PFSK-1 (cell line): ENCODE measurements around the gene LIME1.
A peak's percentile ranks its signal among the peaks of the same experiment; 100 is the strongest.

Experiments
- FOXP2 ChIP-seq: optimal IDR thresholded peaks from 2 replicates; pipeline ENCODE3; 2011; ENCODE audit warnings: borderline replicate concordance, control low read depth, inconsistent platforms; ENCODE audit not compliant: insufficient read depth; ENCODE audit errors: extremely low read length, extremely low read depth
- POLR2AphosphoS5 ChIP-seq: IDR thresholded peaks from 2 replicates; pipeline ENCODE4 v1.6.1; 2012; ENCODE audit warnings: low read depth, mild to moderate bottlenecking, control low read depth, low read length, moderate library complexity
- SIN3A ChIP-seq: IDR thresholded peaks from 2 replicates; pipeline ENCODE4 v1.6.1; 2012; ENCODE audit warnings: mild to moderate bottlenecking, low read length, moderate library complexity, borderline replicate concordance; ENCODE audit not compliant: insufficient read depth
- TAF1 ChIP-seq: IDR thresholded peaks from 2 replicates; pipeline ENCODE4 v1.6.1; 2012; ENCODE audit warnings: low read length, control low read depth, borderline replicate concordance; ENCODE audit not compliant: insufficient read depth
- TF ChIP-seq, protein P1 (sequence below), 2 experiments: IDR thresholded peaks; 2 replicates each; pipeline versions ENCODE4 v1.6.1 to v1.8.0; 2011 to 2012; ENCODE audit warnings: low read depth in 2 of 2, low read length in 2 of 2, control low read depth in 1 of 2, inconsistent platforms in 1 of 2, mild to moderate bottlenecking in 1 of 2, moderate library complexity in 1 of 2; ENCODE audit not compliant: insufficient read depth in 1 of 2

LIME1 gene

DNA sequence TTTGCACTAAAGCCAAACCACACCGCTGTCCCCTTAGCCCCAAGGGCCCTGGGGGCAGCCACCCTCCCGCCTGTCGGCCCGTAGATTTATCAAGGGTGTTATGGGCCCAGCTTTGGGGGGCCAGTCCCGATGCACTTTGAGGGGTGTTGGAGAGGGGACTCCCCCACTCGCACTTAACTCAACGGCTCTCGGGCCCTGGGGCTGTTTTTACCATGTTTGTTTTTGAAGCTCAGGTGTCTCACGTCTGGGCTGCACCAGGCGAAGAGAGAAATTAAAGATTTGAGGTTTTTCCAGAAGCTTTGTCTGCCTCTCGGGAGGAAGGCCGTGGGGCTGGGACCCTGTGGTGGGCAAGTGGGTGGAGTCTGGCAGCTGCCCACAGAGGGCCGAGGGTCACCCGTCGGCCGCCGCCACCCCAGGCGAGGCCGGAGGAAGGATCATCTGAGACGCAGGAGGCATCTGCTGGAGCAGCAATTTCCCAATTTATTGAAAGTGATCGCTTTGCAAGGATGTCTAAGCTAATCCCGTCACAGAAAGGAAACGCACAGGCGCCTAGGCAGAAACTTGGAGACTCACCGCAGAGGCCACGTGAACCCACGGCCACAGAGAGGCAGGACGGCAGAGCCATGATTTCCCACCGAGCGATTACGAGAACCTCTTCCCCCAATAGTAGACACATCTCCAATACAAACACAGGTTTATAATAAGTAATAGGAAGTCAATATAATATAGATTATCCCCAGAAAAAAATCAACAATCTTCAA, 6.9 kb downstream of the LIME1 start:
- TF ChIP-seq FOXP2, result no peak
- TF ChIP-seq SIN3A, result no peak
- TF ChIP-seq, protein P1, sequence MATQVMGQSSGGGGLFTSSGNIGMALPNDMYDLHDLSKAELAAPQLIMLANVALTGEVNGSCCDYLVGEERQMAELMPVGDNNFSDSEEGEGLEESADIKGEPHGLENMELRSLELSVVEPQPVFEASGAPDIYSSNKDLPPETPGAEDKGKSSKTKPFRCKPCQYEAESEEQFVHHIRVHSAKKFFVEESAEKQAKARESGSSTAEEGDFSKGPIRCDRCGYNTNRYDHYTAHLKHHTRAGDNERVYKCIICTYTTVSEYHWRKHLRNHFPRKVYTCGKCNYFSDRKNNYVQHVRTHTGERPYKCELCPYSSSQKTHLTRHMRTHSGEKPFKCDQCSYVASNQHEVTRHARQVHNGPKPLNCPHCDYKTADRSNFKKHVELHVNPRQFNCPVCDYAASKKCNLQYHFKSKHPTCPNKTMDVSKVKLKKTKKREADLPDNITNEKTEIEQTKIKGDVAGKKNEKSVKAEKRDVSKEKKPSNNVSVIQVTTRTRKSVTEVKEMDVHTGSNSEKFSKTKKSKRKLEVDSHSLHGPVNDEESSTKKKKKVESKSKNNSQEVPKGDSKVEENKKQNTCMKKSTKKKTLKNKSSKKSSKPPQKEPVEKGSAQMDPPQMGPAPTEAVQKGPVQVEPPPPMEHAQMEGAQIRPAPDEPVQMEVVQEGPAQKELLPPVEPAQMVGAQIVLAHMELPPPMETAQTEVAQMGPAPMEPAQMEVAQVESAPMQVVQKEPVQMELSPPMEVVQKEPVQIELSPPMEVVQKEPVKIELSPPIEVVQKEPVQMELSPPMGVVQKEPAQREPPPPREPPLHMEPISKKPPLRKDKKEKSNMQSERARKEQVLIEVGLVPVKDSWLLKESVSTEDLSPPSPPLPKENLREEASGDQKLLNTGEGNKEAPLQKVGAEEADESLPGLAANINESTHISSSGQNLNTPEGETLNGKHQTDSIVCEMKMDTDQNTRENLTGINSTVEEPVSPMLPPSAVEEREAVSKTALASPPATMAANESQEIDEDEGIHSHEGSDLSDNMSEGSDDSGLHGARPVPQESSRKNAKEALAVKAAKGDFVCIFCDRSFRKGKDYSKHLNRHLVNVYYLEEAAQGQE (IDR thresholded peaks at IDR 0.05; ENCODE audit: insufficient read depth in 1 of 2, low read depth in 2 of 2, low read length in 2 of 2), result no peak
- no peak for TF ChIP-seq TAF1
- TF ChIP-seq POLR2AphosphoS5, result no peak

DNA sequence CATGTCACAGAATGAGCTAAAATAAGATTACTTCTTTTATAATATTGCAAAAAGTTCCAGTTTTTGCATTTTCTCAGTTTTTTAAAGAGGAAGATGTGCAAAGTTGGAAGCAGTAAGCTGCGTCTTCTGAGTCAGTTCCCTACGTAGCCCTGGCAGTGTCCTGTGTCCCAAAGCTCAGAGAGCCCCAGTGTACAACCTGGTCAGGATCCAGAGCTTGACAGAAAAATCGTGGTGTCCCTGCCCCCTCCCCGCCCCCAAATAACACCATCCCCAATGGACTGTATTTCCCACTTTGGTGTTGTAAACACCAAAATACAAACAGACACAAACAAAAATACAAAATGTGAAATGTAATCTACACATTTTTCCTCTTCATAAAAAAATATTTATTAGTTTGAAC, 7.7 kb downstream of the LIME1 start:
- TF ChIP-seq SIN3A (no peak), FOXP2 (no peak), TAF1 (no peak), POLR2AphosphoS5 (no peak)
- TF ChIP-seq, protein P1 (IDR thresholded peaks at IDR 0.05; ENCODE audit: insufficient read depth in 1 of 2, low read depth in 2 of 2, low read length in 2 of 2), result no peak

DNA sequence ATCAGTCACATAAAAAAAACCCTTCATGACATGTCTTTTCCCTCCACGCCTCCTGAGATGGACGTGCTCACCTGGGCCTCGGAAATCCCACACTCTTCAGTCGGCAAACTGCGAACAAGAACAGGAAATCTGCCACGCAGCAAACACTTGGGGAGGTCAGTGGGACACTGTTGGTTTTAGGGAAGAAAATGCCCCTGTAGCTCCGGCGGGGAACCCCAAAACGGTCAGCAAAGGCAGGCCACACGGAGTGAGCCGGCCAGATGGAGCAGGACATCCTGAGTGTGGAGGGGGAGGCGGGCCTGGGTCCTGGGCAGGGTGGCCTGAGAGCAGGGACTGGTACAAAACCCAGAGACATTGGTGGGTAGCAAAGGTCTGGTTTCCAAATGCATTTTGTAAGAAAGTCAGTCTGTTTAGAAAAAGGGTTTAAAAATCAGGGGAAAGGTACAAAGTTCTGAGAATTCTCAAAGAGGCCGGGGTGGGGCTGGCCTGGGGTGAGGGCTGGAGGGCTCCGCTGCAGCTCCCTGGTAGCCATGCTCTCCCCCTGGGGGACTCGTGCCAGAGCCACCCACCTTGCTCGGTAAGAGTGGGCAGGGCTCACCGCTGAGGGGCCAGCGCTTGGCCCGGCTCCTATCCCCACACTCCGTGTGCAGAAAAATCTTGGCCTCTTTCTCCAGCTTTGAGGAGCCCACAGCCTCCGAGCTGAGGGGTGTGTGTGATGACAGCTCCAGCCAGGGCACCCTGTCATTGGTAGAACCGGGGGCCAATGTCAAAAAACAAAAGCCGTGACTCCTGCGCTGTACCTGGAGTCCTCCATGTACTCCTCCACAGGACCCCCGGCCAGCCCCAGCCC, 8.3 kb downstream of the LIME1 start:
- TF ChIP-seq POLR2AphosphoS5, result peak; percentile 47
- TF ChIP-seq TAF1, result no peak
- no peak for TF ChIP-seq FOXP2
- TF ChIP-seq, protein P1 (IDR thresholded peaks at IDR 0.05; ENCODE audit: insufficient read depth in 1 of 2, low read depth in 2 of 2, low read length in 2 of 2), result no peak
- no peak for TF ChIP-seq SIN3A

DNA sequence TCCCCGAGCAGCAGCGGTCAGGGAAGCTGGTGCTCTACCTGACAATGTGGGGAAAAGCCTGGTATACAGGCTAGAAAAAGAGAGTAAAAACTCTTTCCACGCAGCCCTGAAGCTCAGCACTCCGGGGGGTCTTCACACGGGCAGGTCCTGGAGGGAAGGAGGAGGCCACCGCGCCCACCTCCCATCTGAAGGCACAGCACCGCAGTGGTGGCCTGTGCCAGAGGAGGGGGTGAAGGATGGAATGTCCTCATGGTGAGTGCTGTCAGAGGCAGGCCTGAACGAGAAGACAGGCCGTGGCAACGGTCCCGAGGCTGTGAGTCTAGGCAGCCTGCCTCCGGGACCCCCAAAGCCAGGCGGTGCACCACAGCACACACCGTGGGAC, 9.0 kb downstream of the LIME1 start:
- TF ChIP-seq POLR2AphosphoS5 (no peak), TAF1 (no peak), FOXP2 (no peak), SIN3A (no peak)
- TF ChIP-seq, protein P1 (IDR thresholded peaks at IDR 0.05; ENCODE audit: insufficient read depth in 1 of 2, low read depth in 2 of 2, low read length in 2 of 2), result no peak
